ENCODE data around the gene CHD3.

The CHD3 gene

DNA sequence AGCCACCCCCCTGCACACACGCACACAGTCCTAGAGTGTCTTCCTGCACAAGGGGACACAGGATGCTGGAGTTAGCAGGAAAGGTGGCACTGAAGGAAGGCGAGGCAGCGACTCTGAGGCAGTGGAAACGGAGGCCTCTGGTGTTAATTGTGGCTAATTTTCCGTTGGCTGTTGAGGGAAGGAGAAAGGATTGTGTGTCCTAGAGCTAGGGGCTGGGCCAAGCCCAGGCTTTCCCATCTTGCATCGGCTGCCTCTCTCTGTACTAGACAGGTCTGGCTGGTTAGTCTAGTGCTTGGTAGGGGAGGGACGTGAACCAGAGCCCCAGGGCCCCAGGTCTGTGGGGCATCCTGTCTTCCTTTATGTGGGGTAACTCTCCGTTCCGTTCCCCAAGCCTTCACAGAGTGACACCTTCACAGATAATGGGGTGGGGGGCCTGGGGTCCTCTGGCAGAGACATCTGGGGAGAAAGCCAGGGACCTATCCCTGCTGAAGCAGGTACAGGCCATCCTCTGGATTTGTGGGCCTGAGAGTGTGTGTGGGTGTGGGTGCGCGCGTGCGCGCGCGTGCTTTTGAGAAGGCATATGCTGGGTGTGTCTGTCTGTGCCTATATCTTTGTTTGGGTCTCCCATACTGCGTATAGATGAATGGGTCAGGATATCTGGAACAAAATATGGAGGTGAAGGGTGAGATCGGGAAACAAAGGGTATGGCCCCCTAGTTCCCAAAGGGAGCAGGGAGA, at the start of gene CHD3:
Gene CHD3 (plus strand): TSS at position 606 of the 737 bp plus-strand sequence. CDS start 212 bp downstream, outside the sequence.
- DNase-seq (ENCODE audit: low read depth, low spot score): no peak
- peak within 1 kb of the TSS; percentile 67 for H3K4me3 ChIP-seq (ENCODE audit: low read depth, low read length)
- TF ChIP-seq, protein P1, sequence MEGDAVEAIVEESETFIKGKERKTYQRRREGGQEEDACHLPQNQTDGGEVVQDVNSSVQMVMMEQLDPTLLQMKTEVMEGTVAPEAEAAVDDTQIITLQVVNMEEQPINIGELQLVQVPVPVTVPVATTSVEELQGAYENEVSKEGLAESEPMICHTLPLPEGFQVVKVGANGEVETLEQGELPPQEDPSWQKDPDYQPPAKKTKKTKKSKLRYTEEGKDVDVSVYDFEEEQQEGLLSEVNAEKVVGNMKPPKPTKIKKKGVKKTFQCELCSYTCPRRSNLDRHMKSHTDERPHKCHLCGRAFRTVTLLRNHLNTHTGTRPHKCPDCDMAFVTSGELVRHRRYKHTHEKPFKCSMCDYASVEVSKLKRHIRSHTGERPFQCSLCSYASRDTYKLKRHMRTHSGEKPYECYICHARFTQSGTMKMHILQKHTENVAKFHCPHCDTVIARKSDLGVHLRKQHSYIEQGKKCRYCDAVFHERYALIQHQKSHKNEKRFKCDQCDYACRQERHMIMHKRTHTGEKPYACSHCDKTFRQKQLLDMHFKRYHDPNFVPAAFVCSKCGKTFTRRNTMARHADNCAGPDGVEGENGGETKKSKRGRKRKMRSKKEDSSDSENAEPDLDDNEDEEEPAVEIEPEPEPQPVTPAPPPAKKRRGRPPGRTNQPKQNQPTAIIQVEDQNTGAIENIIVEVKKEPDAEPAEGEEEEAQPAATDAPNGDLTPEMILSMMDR (IDR thresholded peaks at IDR 0.05; ENCODE audit: insufficient read depth, low read length, missing control alignments): no peak
- ChIA-PET POLR2A (interaction anchor here (1.2 to 1.3 kb wide), 2 partner anchors 28 to 31 kb away, joined by 3 to 4 read pairs; partner anchors contain the start of genes NAA38 and RNF227), CTCF (interaction anchor here (1.0 to 1.3 kb wide), 4 partner anchors 10 to 56 kb away, joined by 3 to 12 read pairs (median 4); no protein-coding TSS in a partner anchor)

GRCh38 chr17:7839190-7839875, 49.3 kb upstream of the CHD3 start:
- ChIA-PET POLR2A (no interaction called here), CTCF (interaction anchor here (0.7 to 3.0 kb wide), 6 partner anchors 11 to 202 kb away, joined by 3 to 16 read pairs (median 5); partner anchors contain the start of genes CYB5D1, NAA38 and TMEM88)
- TF ChIP-seq, protein P1 (IDR thresholded peaks at IDR 0.05; ENCODE audit: insufficient read depth, low read length, missing control alignments): no peak
- H3K4me3 ChIP-seq (ENCODE audit: low read depth, low read length): peak overlapping the region; percentile 83
- no peak for DNase-seq (ENCODE audit: low read depth, low spot score)

- no peak overlapping the region for H3K4me3 ChIP-seq (ENCODE audit: low read depth, low read length)
- POLR2A ChIA-PET: no interaction called here
- no peak for DNase-seq (ENCODE audit: low read depth, low spot score)
- CTCF ChIA-PET: interaction anchor here (1.2 to 7.0 kb wide), 5 partner anchors 11 to 152 kb away, joined by 3 to 36 read pairs (median 9); partner anchors contain the start of genes CYB5D1, NAA38, TMEM88 and TP53
- TF ChIP-seq, protein P1 (IDR thresholded peaks at IDR 0.05; ENCODE audit: insufficient read depth, low read length, missing control alignments): no peak
Measured at GRCh38 chr17:7839876-7840261, 48.7 kb upstream of the CHD3 start.

- ChIA-PET POLR2A (no interaction called here), CTCF (interaction anchor here (0.6 to 7.0 kb wide), 8 partner anchors 9 to 153 kb away, joined by 3 to 36 read pairs (median 4); partner anchors contain the start of genes TP53 and WRAP53)
- DNase-seq (ENCODE audit: low read depth, low spot score): no peak
- H3K4me3 ChIP-seq (ENCODE audit: low read depth, low read length): peak overlapping the region; percentile 23
- TF ChIP-seq, protein P1 (IDR thresholded peaks at IDR 0.05; ENCODE audit: insufficient read depth, low read length, missing control alignments): no peak
Measured at GRCh38 chr17:7840441-7840840, 48.1 kb upstream of the CHD3 start.

GRCh38 chr17:7840875-7841274, 47.7 kb upstream of the CHD3 start:
- ChIA-PET POLR2A (interaction anchor here (0.7 kb wide), 1 partner anchor 43 kb away, joined by 3 read pairs; no protein-coding TSS in a partner anchor), CTCF (interaction anchor here (0.6 to 7.0 kb wide), 8 partner anchors 9 to 153 kb away, joined by 3 to 36 read pairs (median 4); partner anchors contain the start of genes TP53 and WRAP53)
- TF ChIP-seq, protein P1 (IDR thresholded peaks at IDR 0.05; ENCODE audit: insufficient read depth, low read length, missing control alignments): no peak
- H3K4me3 ChIP-seq (ENCODE audit: low read depth, low read length): peak overlapping the region; percentile 73
- DNase-seq (ENCODE audit: low read depth, low spot score): no peak
